Gastrocnemius medialis (tissue), 4 donors: Measurements from ENCODE around the gene LDB1. TPM values are rescaled to one million over a fixed set of nuclear protein-coding genes. Genes with fewer than 3 reads are reported as not detected.

Experiments
- ATAC-seq, 2 donors: fragments of 150-250 bp; one replicate each; pipeline ENCODE4 v1.9.1; 2016
- DNase-seq, 2 donors: peaks; one replicate each; pipeline ENCODE4 v3.0.0-alpha.2; 2019
- H3K27ac ChIP-seq, 4 donors: fragments of 200-600 bp; sonication (generic); 1 replicate in 1 of 4; 2 replicates in 3 of 4; pipeline ENCODE4 v1.5.1; 2016 to 2018; ENCODE audit warnings: mild to moderate bottlenecking in 2 of 4, moderate library complexity in 1 of 4
- H3K27me3 ChIP-seq, 3 donors: fragments of 200-600 bp; sonication (generic) in 2 of 3; 1 replicate in 1 of 3; 2 replicates in 2 of 3; pipeline versions ENCODE4 v1.5.1 to v1.6.0; 2016 to 2019; ENCODE audit warnings: mild to moderate bottlenecking in 1 of 3, moderate library complexity in 1 of 3
- H3K36me3 ChIP-seq, 2 donors: fragments of 200-600 bp; sonication (generic) in 1 of 2; one replicate each; pipeline ENCODE4 v1.5.1; 2017 to 2018
- H3K4me1 ChIP-seq, 2 donors: fragments of 200-600 bp; sonication (generic) in 1 of 2; one replicate each; pipeline ENCODE4 v1.5.1; 2016 to 2017; ENCODE audit warnings: mild to moderate bottlenecking in 2 of 2
- H3K4me3 ChIP-seq, 4 donors: fragments of 200-600 bp; sonication (generic) in 3 of 4; 1 replicate in 1 of 4; 2 replicates in 3 of 4; pipeline ENCODE4 v1.5.1; 2016 to 2019; ENCODE audit warnings: mild to moderate bottlenecking in 2 of 4
- H3K9me3 ChIP-seq, 3 donors: fragments of 200-600 bp; sonication (generic) in 2 of 3; 1 replicate in 1 of 3; 2 replicates in 2 of 3; pipeline ENCODE4 v1.5.1; 2016 to 2019
- POLR2A ChIP-seq, 2 donors: fragments of 450-650 bp; IDR thresholded peaks; one replicate each; pipeline ENCODE4 v1.6.1; 2017; ENCODE audit warnings: antibody characterized with exemption in 2 of 2, mild to moderate bottlenecking in 2 of 2, moderate library complexity in 2 of 2
- in situ Hi-C, 4 donors: fragments of 200-750 bp; cut with MboI; loops; one replicate each; pipeline versions ENCODE4 v1.15.0 to v1.8.0; 2017; ENCODE audit warnings: low sequenced_read_pairs in 4 of 4
- intact Hi-C: fragments of 100-400 bp; cut with DNase I; formaldehyde crosslinking; loops from one replicate; pipeline ENCODE4 v1.15.1; 2023; ENCODE audit warnings: low total_unique reads
- total RNA-seq, 4 donors: library from RNA; depleted of rRNA; stranded (reverse); fragments of >200 nt; gene quantifications; one replicate each; pipeline versions ENCODE4 v1.1.0 to v1.2.3, GENCODE V29; 2016
- TF ChIP-seq, protein P1 (sequence below), 5 experiments: fragments of 450-650 bp in 3 of 5; fragments of 200-600 bp in 2 of 5; sonication (generic) in 2 of 5; IDR thresholded peaks in 4 of 5; conservative IDR thresholded peaks in 1 of 5; 1 replicate in 4 of 5; 2 replicates in 1 of 5; pipeline ENCODE4 v1.5.1; 2016 to 2019; ENCODE audit warnings: antibody characterized with exemption in 5 of 5, mild to moderate bottlenecking in 3 of 5, moderate library complexity in 3 of 5

The LDB1 gene
- total RNA-seq, 4 donors from 2014 or later: 15.9 to 32.7 (median 28.6) TPM

DNA sequence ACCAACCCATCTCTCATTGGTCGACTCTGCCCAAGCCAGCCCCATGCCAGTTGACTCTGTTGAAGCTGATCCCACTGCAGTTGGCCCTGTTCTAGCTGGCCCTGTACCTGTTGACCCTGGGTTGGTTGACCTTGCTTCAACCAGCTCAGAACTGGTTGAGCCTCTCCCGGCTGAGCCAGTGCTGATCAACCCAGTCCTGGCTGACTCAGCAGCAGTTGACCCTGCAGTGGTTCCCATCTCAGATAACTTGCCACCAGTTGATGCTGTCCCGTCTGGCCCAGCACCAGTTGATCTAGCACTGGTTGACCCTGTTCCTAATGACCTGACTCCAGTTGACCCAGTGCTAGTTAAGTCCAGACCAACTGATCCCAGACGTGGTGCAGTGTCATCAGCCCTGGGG is 20.1 kb upstream of the LDB1 start:
- intact Hi-C loops (no loop called here), in situ Hi-C loops (no loop called here)
- DNase-seq (no peak), ATAC-seq (no peak)
- Histone ChIP-seq H3K4me1 (peaks cover 12 to 14% of the 10 kb centered on the region in 2 donors), H3K9me3 (no peaks in the 10 kb centered on the region), H3K27ac (no peak overlapping the region), H3K4me3 (no peak overlapping the region), H3K27me3 (no peaks in the 10 kb centered on the region), H3K36me3 (peaks cover 0 to 74% of the 10 kb centered on the region in 2 donors)
- TF ChIP-seq, protein P1, sequence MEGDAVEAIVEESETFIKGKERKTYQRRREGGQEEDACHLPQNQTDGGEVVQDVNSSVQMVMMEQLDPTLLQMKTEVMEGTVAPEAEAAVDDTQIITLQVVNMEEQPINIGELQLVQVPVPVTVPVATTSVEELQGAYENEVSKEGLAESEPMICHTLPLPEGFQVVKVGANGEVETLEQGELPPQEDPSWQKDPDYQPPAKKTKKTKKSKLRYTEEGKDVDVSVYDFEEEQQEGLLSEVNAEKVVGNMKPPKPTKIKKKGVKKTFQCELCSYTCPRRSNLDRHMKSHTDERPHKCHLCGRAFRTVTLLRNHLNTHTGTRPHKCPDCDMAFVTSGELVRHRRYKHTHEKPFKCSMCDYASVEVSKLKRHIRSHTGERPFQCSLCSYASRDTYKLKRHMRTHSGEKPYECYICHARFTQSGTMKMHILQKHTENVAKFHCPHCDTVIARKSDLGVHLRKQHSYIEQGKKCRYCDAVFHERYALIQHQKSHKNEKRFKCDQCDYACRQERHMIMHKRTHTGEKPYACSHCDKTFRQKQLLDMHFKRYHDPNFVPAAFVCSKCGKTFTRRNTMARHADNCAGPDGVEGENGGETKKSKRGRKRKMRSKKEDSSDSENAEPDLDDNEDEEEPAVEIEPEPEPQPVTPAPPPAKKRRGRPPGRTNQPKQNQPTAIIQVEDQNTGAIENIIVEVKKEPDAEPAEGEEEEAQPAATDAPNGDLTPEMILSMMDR (IDR thresholded peaks at IDR 0.05 in 4 of 5, conservative IDR thresholded peaks at IDR 0.05 in 1 of 5): no peak
- TF ChIP-seq POLR2A (IDR thresholded peaks at IDR 0.05): no peak

DNA sequence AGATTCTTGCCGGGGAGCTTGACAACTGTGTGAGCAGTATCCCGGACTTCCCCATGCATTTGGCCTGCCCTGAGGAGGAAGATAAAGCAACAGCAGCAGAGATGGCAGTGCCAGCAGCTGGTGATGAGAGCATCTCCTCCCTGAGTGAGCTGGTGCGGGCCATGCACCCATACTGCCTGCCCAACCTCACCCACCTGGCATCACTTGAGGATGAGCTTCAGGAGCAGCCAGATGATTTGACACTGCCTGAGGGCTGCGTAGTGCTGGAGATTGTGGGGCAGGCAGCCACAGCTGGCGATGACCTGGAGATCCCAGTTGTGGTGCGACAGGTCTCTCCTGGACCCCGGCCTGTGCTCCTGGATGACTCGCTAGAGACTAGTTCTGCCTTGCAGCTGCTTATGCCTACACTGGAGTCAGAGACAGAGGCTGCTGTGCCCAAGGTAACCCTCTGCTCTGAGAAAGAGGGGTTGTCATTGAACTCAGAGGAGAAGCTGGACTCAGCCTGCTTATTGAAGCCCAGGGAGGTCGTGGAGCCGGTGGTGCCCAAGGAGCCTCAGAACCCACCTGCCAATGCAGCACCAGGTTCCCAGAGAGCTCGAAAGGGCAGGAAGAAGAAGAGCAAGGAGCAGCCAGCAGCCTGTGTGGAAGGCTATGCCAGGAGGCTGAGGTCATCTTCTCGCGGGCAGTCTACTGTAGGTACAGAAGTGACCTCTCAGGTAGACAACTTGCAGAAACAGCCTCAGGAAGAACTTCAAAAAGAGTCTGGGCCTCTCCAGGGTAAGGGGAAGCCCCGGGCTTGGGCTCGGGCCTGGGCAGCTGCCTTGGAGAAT is 19.3 kb upstream of the LDB1 start:
- no peak overlapping the region for H3K4me3 ChIP-seq
- in situ Hi-C loops: no loop called here
- H3K36me3 ChIP-seq: peaks cover 0 to 67% of the 10 kb centered on the region in 2 donors
- no peaks in the 10 kb centered on the region for H3K27me3 ChIP-seq
- TF ChIP-seq, protein P1 (IDR thresholded peaks at IDR 0.05 in 4 of 5, conservative IDR thresholded peaks at IDR 0.05 in 1 of 5): no peak
- TF ChIP-seq POLR2A (IDR thresholded peaks at IDR 0.05): no peak
- no peak for ATAC-seq
- DNase-seq: no peak
- no peak overlapping the region for H3K27ac ChIP-seq
- no peaks in the 10 kb centered on the region for H3K9me3 ChIP-seq
- intact Hi-C loops: no loop called here
- H3K4me1 ChIP-seq: peaks cover 19% of the 10 kb centered on the region in 2 donors

DNA sequence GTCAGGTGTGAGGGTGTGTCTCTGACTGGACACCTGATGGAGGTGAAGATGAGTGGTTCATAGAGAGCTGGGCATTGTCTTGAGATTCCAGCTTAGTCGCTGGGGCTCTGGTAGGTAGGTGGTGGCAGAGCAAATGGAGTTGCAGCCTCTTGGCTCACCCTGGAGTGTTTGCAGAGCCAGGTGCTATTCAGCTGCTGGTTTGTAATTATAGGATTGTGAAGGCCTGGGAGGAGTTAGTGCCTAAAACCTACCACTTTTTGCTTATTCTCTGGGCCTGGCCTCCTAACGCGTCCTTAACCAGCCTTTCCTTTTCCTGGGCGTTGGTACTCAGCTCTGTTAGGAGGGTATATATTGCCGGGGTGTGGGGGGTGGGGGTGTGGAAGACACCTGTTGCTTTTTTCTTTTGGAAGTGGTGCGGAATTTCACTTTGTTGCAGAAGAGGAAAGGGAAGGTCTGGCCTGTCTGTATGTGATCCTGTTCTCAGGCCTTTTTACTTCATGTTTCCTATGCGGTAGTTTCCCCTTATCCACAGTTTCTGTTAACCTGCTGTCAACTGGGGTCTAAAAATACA is 15.9 kb upstream of the LDB1 start:
- Histone ChIP-seq H3K27ac (no peak overlapping the region), H3K36me3 (peaks cover 0 to 35% of the 10 kb centered on the region in 2 donors), H3K4me3 (no peak overlapping the region), H3K4me1 (peaks cover 28 to 31% of the 10 kb centered on the region in 2 donors), H3K9me3 (no peaks in the 10 kb centered on the region), H3K27me3 (no peaks in the 10 kb centered on the region)
- ATAC-seq: no peak
- in situ Hi-C loops (no loop called here), intact Hi-C loops (no loop called here)
- TF ChIP-seq POLR2A (IDR thresholded peaks at IDR 0.05): no peak
- TF ChIP-seq, protein P1 (IDR thresholded peaks at IDR 0.05 in 4 of 5, conservative IDR thresholded peaks at IDR 0.05 in 1 of 5): no peak
- DNase-seq: no peak

DNA sequence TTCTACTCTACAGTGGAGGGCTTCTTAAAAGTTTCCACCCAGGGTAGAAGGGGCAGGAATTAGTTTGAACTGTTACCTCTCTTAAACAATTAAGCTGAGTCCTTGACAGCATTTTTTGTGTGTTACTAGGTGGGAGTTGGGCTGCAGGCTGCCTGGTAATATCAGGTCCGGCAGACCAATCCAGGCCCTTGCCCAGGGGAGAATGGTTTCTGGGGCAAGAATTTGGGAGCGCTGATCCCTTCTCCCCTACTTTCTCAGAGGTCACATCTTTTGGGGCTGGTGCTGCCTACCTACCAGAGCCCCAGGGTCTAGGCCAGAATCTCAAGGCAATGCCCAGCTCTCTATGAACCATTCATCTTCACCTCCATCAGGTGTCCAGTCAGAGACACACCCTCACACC is 14.2 kb upstream of the LDB1 start:
- Histone ChIP-seq H3K9me3 (no peaks in the 10 kb centered on the region), H3K4me3 (peak overlapping the region; percentile 90 to 98 (median 94)), H3K27me3 (no peaks in the 10 kb centered on the region), H3K27ac (peak overlapping the region; percentile 97 to 100 (median 99)), H3K36me3 (peaks cover 0 to 19% of the 10 kb centered on the region in 2 donors), H3K4me1 (peaks cover 28 to 31% of the 10 kb centered on the region in 2 donors)
- intact Hi-C loops: loop anchor here (5.0 kb wide), 2 partner anchors 67 to 368 kb away; partner anchors contain the start of genes ACTR1A, HPS6 and SUFU
- no peak for TF ChIP-seq POLR2A (IDR thresholded peaks at IDR 0.05)
- TF ChIP-seq, protein P1 (IDR thresholded peaks at IDR 0.05 in 4 of 5, conservative IDR thresholded peaks at IDR 0.05 in 1 of 5): no peak
- DNase-seq (no peak), ATAC-seq (no peak)
- in situ Hi-C loops: no loop called here
